ENCODE data around the gene VTI1B. TPM values are rescaled to one million over a fixed set of nuclear protein-coding genes. Genes with fewer than 3 reads are reported as not detected.
A peak's percentile ranks its signal among the peaks of the same experiment; 100 is the strongest.
"Not testable (repeated sequence)": the region's sequence is repeated elsewhere in the genome, so short reads cannot be mapped to it uniquely, and the experiment has no call there.

The VTI1B gene, protein sequence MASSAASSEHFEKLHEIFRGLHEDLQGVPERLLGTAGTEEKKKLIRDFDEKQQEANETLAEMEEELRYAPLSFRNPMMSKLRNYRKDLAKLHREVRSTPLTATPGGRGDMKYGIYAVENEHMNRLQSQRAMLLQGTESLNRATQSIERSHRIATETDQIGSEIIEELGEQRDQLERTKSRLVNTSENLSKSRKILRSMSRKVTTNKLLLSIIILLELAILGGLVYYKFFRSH
- total RNA-seq: 49.3 and 71.5 TPM in 2 replicates

DNA sequence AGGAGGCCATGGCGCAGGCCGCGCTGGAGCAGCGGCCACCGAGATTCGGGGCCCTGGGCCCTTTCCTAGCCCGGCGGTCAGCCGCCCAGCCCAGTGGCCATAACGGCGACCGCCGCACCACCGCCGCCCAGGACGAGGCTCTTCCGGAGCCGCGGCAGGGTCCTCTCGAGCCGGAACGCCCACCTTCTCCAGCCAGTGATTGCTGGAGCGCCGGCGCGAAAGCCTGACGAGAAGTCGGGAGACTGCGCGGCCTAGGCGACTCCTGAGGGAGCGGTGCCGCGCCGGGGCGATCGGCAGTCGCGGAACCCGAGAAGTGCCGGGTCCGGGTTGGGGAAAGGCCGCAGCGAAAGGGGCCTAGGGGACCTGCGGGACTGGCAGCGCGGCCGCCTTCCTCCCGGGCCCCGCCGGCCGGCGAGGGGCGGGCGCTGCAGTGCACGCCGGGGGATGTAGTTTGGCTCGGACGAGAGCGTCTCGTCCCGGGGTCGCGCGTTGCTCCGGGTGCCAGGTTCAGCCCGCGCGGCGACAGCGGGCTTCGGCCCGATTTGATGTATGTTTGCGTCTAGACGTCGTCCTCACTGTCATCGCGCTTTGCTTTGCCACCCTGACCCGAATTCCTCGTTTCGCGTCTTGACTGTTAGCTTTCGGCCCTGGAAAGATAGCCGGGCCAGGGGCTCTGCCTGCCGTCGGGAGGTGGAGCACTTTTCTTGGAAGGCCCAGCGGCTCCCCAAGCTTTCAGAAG is at the start of gene VTI1B:
VTI1B (minus strand) TSS at position 153 of the 739 bp plus-strand sequence; CDS start at position 10, 143 bp downstream.
- peak; percentile 22 for DNase-seq (ENCODE audit: low read depth, low spot score)

DNA sequence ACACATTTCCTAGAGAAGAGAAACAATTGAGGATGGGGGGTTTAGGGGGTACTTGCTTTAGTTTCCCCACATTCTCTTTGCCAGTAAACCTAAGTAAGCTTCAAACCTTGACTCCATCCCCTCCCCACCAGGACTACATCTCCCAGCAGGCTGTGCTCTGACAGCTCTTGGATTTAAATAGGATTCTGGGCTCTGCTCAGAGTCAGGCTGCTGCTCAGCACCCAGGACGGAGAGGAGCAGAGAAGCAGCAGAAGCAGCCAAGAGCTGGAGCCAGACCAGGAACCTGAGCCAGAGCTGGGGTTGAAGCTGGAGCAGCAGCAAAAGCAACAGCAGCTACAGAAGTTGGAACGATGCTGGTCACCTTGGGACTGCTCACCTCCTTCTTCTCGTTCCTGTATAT is 47.9 kb upstream of the VTI1B start:
- DNase-seq (ENCODE audit: low read depth, low spot score): no peak

DNA sequence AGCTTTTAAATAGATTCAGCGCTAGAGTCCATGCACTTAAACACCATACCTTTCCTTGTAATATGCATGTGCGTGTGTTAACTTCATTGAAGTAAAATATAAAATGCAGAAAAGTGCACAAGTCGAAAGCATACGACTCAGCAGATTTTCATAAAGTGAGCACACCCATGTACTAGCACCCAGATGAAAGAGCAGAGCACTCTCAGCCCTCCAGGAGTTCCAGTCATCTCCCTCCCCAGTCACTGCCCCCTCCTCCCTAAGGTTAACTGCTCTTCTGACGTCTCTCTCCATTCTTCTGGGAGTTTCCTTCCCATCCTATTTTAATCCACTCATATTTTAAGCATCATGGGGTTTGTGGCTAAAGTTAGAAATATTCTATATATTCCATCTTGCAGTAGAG is 47.4 kb upstream of the VTI1B start:
- no peak for DNase-seq (ENCODE audit: low read depth, low spot score)

DNA sequence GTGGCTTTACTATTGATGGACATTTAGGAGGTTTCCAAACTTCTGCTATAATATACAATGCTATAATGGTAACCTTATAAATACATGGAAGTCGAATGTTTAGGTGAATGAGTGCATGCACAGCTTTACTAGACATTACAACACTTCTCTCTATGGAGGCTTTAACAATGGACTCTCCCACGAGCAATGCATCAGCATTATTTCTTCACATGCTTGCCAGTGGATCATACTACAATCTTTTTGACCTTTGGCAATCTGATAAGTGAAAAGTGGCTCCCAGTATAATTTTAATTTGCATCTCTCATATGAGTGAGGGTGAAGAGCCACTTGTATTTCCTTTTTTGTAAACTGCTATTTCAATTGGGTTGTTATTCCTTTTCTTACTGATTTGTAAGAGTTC is 45.4 kb upstream of the VTI1B start:
- DNase-seq (ENCODE audit: low read depth, low spot score): no peak

DNA sequence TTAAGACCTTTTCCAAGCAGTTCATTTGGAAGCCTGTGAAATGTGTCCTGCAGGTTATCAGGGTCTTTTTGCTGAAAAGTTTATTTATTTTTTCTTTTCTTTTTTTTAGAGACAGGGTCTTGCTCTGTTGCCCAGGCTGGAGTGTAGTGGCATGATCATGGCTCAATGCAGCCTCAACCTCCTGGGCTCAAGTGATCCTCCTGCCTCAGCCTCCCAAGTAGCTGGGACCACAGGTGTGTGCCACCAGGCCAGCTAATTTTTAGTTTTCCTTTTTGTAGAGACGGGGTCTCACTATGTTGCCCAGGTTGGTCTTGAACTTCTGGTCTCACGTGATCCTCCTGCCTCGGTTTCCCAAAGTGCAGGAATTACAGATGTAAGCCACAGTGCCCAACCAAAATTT is 45.0 kb upstream of the VTI1B start:
- DNase-seq (ENCODE audit: low read depth, low spot score): not testable (repeated sequence)

DNA sequence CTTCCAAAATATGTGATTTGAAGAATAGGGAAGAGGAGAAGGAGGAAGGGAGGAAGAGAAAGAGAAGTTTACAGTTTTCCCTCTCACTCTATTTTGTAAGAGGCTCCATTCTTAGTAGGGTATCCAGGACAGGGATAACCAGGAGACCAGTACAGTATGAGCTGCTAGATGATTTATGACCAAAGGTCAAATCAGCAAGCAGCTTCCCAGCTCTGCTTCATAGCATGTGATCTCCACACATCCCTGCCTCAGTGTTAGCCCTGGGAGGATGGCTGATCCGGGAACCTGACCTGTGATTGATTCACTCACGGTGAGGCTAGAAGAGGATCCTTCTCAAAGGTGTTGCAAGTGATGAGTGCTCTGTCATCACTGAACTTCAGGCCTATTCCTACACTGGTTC is 43.8 kb upstream of the VTI1B start:
- no peak for DNase-seq (ENCODE audit: low read depth, low spot score)

DNA sequence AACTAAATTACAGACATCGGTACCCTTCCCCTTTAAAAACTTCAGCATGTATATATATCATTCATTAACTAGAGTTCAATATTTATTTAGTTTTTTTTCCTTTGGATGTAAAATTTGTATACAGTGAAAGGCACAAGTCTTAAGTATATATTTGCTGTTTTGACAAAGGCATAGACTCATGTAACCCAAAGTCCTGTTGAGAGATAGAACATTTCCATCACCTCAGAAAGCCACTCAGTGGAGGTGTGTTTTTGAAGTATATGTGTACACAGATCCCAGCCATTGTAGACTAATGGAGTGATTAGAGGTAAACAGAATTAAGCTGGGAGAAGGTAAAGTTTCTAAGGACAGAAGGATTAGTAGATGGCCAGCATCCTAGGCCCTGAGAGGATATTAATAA is 42.6 kb upstream of the VTI1B start:
- DNase-seq (ENCODE audit: low read depth, low spot score): no peak

DNA sequence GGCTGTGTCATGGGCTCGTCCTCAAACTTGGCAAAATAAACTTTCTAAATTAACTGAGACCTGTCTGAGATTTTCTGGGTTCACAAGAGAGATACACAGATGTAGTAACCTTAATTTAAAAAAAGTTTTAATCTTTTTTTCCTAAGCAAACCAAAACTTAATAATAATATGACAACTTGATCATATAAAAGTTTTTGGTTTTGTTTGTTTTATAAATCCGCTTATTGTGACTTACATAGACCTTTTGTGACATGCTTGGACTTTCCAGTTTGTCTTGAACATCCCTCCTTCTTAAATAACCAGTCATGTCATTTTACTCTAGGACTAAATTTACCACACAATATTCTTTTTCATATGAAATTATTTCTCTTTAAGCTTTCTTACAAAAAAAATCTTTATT is 35.8 kb upstream of the VTI1B start:
- no peak for DNase-seq (ENCODE audit: low read depth, low spot score)

DNA sequence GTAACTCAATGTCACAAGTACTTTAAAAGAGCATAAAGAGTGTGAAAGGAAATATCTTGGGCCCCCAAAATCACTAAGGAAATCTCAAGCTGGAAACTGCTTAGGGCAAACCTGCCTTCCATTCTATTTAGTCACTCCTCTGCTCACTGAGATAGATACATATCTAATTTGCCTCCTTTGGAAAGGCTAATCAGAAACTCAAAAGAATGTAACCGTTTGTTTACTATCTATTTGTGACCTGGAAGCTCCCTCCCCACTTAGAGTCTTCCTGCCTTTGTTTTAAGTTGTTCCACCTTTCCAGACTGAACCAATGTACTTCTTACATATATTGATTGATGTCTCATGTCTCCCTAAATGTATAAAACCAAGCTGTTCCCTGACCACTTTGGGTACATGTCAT is 35.4 kb upstream of the VTI1B start:
- not testable (repeated sequence) for DNase-seq (ENCODE audit: low read depth, low spot score)

DNA sequence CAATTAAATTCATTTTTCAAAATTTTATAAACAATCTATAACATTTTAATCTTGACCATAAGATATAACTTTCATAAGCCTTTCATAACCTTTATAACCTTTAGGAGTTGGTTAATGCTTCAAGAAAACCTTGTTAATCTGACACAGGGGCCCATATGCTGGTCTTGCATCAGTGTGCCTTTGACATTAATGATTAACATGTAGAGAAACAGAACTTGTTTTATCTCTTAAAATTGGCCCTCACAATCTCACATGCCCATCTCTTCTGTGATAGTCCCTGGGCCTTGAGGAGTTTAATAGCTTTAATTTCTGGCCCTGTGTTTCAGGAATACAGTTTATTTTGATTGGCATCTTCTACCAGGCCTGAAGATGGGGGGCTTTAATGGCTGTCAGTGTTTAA is 34.9 kb upstream of the VTI1B start:
- DNase-seq (ENCODE audit: low read depth, low spot score): not testable (repeated sequence)

DNA sequence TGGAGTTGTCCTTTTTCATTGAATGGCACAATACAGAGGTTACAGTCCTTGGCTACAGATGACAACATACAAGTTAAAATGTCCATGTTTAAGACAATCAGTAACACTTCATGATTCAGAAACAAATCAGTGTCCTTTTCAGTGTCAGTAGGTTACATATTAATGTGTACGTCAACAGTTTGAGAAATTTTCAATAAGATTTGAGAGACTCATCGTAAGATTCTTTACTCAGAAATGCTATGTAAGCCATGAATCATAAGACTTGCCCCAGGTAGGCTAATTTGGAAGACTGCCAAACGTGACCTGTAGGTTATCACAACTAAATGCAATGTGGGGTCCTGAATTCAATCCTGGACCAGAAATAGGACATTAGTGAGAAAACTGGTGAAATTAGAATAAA is 30.8 kb upstream of the VTI1B start:
- DNase-seq (ENCODE audit: low read depth, low spot score): no peak

DNA sequence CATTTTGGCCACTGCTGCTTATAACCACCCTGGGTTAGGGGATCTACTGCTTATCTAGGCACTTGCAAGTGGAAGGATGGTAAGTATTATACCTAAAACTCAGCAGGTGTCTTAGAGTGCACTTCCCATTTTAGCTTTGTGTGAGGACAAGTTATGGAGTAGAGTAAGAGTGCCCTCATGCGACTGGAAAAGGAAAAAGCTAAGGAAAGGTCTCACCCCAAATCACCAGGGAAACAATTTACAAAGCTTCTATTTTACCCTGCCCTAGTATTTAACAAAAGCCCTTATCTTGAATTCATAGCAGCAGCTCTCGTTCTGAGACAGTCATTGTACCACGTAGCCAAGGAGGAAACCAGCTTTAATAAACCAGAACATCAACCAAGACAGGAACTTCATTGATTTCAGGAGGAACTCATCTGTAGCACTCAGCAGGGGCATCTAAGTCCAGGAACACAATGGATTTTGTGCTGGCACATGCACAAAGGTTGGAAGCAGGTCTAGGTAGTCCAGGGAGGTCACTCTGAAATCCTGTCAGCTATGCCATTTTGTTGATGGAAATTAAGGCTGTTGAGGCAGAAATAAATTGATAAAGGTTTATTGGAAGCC is 30.2 kb upstream of the VTI1B start:
- DNase-seq (ENCODE audit: low read depth, low spot score): no peak

DNA sequence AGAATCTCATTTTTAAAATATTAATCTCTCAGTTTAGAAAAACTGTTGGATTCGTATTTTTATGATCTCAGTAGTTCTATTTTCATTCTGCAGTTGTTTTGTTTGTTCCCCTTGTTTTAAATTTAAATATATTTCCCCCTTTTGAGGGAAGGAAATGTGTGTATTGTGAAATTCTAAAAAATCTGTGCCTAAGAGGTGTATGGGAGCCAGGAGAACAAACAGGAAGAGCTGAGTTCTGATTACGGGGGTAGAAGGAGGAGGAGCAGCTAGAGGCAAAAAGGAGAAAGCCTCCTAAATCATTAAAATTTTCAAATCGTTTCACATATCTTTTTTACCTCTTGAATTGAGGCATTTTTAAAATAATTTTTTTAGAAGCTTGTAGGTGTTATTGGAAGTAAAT is 29.6 kb upstream of the VTI1B start:
- DNase-seq (ENCODE audit: low read depth, low spot score): no peak

DNA sequence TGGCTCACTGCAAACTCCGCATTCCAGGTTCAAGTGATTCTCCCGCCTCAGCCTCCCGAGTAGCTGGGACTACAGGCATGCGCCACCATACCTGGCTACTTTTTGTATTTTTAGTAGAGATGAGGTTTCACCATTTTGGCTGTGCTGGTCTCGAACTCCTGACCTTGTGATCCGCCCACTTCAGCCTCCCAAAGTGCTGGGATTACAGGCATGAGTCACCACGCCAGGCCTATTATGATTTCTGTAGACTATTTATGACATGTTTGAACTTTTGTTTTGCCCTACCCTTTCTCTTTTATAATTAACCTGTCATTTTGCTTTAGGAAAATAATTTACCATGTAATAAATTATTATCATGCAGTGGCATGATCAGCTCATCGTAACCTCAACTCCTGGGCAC is 27.1 kb upstream of the VTI1B start, which contains the start of gene RDH12:
RDH12 (plus strand) TSS at position 395 of the 400 bp plus-strand sequence. CDS start 20,757 bp downstream, outside the sequence.
- not testable (repeated sequence) for DNase-seq (ENCODE audit: low read depth, low spot score)

DNA sequence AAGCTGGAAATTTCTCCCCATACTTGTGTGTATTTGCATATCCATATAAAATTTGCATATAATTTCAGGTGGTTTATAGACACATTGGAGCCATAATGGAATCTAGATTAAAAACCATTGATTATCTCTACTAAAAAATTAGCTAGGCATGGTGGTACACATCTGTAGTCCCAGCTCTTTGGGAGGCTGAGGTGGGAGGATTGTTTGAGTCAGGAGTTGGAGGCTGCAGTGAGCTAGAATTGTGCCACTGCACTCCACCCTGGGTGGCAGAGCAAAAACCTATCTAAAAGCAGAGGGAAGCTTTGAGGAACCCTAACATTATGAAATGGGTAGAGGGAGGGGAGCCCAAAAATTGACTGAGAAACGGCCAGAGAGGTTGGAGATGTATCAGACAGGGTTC is 23.7 kb upstream of the VTI1B start:
- no peak for DNase-seq (ENCODE audit: low read depth, low spot score)

DNA sequence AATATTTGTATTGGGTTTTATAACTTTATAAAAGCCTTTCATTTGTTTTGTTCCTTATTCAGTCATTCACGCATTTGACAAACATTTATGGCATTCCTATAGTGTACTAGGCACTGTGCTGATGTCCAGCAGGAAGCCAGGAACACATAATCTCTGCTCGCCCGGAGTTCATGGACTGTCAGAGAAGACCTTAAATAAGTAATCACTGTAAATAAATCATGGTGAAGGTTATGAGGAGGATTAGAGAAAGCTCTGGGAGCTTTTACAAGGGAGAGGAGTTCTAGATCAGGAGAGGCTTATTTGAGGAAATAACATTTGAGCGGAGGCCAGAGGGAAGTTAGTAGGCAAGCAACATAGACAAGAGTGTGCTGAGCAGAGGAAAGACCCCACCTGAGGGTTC is 22.6 kb upstream of the VTI1B start:
- no peak for DNase-seq (ENCODE audit: low read depth, low spot score)

DNA sequence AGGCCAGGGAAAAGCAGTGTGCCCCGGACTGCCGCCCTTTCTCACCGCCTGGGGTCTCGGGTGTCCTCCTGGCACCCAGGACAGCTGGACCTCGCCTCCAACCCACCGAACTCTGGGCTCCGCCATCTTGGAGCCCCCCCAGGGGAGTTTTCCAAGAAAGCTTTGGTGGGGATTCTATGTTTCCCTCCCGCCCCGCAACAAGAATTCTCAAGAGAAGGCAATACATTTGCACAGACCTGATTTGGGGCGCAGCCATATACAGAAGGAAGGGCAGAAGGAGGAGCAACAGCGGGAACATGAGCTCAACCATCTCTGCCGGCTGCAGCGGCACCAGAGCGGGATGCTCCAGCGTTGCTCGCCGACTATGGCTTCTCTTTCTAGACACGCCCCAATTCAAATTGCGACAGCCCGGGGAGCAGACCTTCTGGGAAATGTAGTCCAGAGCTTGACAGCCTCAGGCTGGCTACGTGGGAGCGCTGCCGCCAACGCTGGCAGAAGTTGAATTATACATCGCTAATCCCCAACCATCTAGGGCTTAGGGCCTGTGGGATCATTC is 21.0 kb upstream of the VTI1B start, which contains the start of gene RDH11:
RDH11 (minus strand) TSS at position 371 of the 556 bp plus-strand sequence; CDS start at position 310, 61 bp downstream.
- peak; percentile 69 for DNase-seq (ENCODE audit: low read depth, low spot score)

DNA sequence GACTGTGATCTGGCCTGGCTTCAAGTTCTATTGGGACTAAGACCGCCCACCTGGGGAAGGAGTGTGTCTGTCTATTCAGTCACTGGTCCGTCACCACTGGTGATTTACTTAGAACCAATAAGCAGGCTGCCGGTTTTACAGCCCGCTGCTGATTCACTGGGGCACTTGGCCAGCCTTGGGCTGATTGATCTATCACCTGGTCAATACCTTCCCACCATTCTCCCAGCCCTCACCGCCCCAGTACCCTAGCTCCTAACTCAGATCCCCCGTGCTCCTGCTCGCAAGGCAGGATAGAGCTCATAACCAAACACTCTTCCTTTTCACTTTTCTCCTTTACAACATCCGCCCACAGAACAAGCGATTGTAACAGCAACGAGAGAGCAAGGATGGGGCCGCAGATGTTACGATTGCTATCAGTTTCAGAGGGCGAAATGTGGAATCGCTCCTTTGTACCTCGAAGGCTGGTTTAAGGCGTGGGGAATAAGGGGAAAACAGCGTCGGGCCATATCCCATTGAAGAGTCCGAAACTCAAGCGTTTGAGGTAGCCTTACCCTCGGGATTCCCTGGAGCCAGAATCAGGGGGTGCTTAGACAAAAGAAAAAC is 20.5 kb upstream of the VTI1B start:
- peak; percentile 81 for DNase-seq (ENCODE audit: low read depth, low spot score)

DNA sequence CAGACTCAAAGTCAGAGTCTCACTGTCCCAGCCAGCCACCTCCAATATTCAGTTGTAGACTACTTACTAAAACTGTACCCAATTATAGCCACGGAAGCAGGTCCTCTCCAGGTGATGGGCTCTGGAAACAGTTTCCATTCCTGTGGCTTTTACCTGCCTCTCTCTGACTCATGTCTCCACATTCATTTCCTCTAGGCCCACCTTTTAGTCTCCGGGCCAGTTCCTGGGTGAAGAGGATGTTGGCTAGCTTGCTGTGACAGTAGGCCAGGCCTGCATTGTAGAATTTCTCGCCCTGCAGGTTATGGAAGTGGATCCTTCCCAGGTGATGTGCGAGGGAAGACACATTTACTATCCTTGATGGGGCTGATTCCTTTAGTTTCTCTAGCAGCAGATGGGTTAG is 15.6 kb upstream of the VTI1B start:
- DNase-seq (ENCODE audit: low read depth, low spot score): no peak

DNA sequence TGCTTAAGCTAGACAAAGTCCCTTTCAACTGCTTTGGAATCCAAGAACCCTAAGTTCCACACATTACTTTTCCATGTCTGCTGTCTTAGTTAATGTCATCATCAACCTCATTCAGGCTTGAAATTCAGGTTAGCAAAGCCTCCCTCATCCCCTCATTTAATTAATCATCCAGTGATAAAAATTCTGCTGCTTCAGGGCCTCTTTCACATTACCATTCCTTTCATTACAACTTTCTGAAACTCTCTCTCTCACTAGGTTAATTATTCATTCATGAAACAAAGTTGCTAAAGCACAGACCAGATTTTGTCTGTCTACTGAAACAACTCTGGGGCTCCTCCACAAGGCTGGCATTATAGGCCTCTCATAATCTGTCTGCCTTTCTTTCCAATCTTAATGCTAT is 9.4 kb upstream of the VTI1B start:
- DNase-seq (ENCODE audit: low read depth, low spot score): no peak

DNA sequence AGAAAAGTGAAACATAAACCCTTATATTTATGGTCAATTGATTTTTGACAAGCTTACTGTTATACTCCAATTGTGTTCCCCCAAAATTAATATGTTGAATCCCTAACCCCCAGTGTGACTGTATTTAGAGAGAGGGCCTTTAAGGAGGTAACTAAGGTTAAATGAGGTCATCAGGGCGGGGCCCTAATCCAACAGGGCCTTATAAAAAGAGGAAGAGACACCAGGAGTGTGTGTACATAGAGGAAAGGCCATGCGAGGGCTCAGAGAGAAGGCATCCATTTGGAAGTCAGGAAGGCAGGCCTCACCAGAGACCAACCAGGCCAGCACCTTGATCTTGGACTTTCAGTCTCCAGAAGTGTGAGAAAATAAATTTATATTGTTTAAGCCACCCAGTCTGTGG is 6.5 kb upstream of the VTI1B start:
- no peak for DNase-seq (ENCODE audit: low read depth, low spot score)

DNA sequence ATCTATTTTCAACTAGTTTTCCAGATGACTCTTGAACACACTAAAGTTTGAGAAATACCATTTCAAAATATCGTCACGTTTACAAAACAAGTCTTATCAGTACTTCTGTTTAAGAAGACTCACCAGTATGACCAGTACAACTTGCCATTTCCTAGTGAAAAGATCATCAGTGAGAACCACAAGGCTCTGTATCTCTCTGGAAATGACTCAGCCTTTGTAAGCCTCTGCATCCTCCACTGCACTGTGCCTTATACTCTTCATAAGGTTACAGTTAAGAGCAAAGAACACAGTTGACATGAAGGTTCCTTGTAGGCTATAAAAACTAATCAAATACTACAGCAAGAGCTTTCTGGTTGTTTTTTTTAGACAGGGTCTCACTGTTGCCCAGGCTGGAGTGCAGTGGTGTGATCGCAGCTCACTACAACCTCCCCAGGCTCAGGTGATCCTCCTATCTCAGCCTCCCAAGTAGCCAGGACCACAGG is 5.7 kb upstream of the VTI1B start:
- peak; percentile 59 for DNase-seq (ENCODE audit: low read depth, low spot score)
